BJ (cell line): ENCODE data around the gene SERPIND1. TPM values are rescaled to one million over a fixed set of nuclear protein-coding genes. Genes with fewer than 3 reads are reported as not detected.

ENCODE experiments used
- CTCF ChIA-PET: fragments of 350-600 bp; formaldehyde crosslinking; extraction: SDS; loops from one replicate; lab custom pipeline; 2021; ENCODE audit warnings: antibody characterized with exemption, inconsistent platforms; lab: Yijun Ruan, JAX
- POLR2A ChIA-PET: fragments of 300-600 bp; sonication (Branson Sonifier 250); formaldehyde crosslinking; extraction: SDS; loops from one replicate; lab custom pipeline; 2021; ENCODE audit warnings: antibody characterized with exemption; lab: Charles Lee
- DNase-seq: peaks from one replicate; pipeline ENCODE4 v3.0.0-alpha.2; 2011; ENCODE audit warnings: low read depth
- H3K27me3 ChIP-seq: 2 replicates; pipeline ENCODE4 v1.6.0; 2011; ENCODE audit warnings: low read length; ENCODE audit not compliant: control insufficient read depth, insufficient read depth
- H3K36me3 ChIP-seq: 2 replicates; pipeline ENCODE4 v1.5.1; 2011; ENCODE audit warnings: low read length; ENCODE audit not compliant: control insufficient read depth, insufficient read depth
- H3K4me3 ChIP-seq: 2 replicates; pipeline ENCODE4 v1.5.1; 2011; ENCODE audit warnings: low read depth, mild to moderate bottlenecking, control low read depth, low read length
- polyA plus RNA-seq: library from polyadenylated mRNA; depleted of rRNA; stranded (reverse); fragments of >200 nt; gene quantifications from 2 replicates; pipeline ENCODE4 v1.2.3, GENCODE V29; 2011
- TF ChIP-seq, protein P1 (sequence below): IDR thresholded peaks from 2 replicates; pipeline ENCODE4 v1.5.1; 2011; ENCODE audit warnings: low read depth, mild to moderate bottlenecking, control low read depth, inconsistent platforms, low read length, moderate library complexity; ENCODE audit not compliant: insufficient read depth

Gene SERPIND1
- polyA plus RNA-seq, 1 experiment = not detected

- Histone ChIP-seq H3K4me3 (no peak overlapping the region), H3K27me3 (no peaks in the 10 kb centered on the region), H3K36me3 (peaks cover 14% of the 10 kb centered on the region)
- TF ChIP-seq, protein P1, sequence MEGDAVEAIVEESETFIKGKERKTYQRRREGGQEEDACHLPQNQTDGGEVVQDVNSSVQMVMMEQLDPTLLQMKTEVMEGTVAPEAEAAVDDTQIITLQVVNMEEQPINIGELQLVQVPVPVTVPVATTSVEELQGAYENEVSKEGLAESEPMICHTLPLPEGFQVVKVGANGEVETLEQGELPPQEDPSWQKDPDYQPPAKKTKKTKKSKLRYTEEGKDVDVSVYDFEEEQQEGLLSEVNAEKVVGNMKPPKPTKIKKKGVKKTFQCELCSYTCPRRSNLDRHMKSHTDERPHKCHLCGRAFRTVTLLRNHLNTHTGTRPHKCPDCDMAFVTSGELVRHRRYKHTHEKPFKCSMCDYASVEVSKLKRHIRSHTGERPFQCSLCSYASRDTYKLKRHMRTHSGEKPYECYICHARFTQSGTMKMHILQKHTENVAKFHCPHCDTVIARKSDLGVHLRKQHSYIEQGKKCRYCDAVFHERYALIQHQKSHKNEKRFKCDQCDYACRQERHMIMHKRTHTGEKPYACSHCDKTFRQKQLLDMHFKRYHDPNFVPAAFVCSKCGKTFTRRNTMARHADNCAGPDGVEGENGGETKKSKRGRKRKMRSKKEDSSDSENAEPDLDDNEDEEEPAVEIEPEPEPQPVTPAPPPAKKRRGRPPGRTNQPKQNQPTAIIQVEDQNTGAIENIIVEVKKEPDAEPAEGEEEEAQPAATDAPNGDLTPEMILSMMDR = no peak
- ChIA-PET CTCF (no interaction called here), POLR2A (interaction anchor here (0.6 kb wide), 1 partner anchor 74 kb away, joined by 4 read pairs; no protein-coding TSS in a partner anchor)
- no peak for DNase-seq
These were observed 12.4 kb upstream of the SERPIND1 start for GRCh38 chr22:20761536-20761935.

- ChIA-PET CTCF (interaction anchor here (1.1 to 2.6 kb wide), 3 partner anchors 12 to 20 kb away, joined by 4 to 8 read pairs (median 4); no protein-coding TSS in a partner anchor), POLR2A (no interaction called here)
- Histone ChIP-seq H3K27me3 (no peaks in the 10 kb centered on the region), H3K36me3 (peaks cover 14% of the 10 kb centered on the region), H3K4me3 (no peak overlapping the region)
- no peak for DNase-seq
- TF ChIP-seq, protein P1 = no peak
These were observed 11.6 kb upstream of the SERPIND1 start for GRCh38 chr22:20762233-20762796.

DNA sequence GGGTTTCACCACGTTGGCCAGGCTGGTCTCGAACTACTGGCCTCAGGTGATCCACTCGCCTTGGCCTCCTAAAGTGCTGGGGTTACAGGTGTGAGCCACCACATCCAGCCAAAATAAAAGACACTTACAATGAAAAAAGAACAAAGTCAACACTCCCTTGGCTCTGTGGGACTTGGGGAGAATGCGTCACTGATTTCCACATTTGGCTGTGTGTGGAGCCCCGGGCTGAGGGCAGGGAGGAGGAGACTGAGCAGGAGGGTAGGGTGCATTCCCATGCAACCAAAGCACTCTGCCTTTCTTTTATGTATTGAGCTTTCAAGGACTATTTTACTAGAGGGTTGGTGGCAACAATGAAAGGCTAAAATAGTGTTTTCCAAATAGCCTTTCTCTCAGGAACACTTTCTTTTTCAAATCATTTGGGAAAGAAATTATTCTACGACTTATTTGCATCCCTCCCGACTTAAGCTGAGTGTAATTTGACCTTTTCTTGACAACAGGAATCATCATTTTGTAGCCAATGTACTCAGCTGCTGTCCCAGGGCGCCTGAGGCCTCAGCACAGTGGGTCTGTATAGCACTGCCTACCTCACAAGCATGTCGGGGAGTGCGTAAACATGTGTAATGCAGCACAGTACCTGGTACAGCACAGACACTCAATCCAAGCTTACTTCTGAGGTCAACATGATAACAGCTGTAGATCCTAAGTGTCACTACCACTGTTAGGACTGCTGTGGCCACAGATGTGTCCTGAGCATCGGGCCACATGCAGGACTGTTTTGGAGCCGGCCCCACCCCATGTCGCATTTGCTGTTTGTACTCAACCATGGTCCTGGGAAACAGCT is 10.1 kb upstream of the SERPIND1 start:
- TF ChIP-seq, protein P1 = no peak
- CTCF ChIA-PET = interaction anchor here (0.7 to 2.6 kb wide), 5 partner anchors 12 to 22 kb away, joined by 3 to 8 read pairs (median 4); no protein-coding TSS in a partner anchor
- POLR2A ChIA-PET = no interaction called here
- Histone ChIP-seq H3K27me3 (no peaks in the 10 kb centered on the region), H3K36me3 (peaks cover 14% of the 10 kb centered on the region), H3K4me3 (no peak overlapping the region)
- no peak for DNase-seq

GRCh38 chr22:20764471-20764720 is 9.5 kb upstream of the SERPIND1 start:
- ChIA-PET POLR2A (no interaction called here), CTCF (interaction anchor here (0.7 to 2.6 kb wide), 4 partner anchors 11 to 23 kb away, joined by 3 to 8 read pairs (median 4); no protein-coding TSS in a partner anchor)
- H3K36me3 ChIP-seq = peaks cover 14% of the 10 kb centered on the region

DNA sequence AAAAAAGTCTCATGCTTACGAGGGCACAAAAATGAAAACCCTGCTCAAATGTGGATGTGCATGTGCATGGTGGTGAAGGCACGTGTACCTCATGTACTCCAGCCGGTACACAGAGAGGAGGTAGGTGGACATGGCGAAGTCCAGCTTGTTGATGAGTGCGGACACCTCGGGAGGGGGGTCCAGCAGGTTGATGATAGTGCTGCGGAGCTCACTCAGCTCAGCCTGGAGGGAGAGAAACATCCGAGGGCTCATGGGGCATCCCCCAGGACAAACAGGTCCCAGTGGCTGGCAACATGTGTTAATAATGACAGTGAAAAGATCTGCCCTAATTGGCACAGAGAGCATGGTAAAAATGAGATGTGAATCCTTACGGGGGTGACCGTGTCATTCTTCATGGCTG is 9.2 kb upstream of the SERPIND1 start:
- POLR2A ChIA-PET = no interaction called here
- CTCF ChIA-PET = interaction anchor here (1.0 to 2.6 kb wide), 3 partner anchors 13 to 23 kb away, joined by 3 to 8 read pairs (median 4); no protein-coding TSS in a partner anchor

More at GRCh38 chr22:20764471-20764720, 9.5 kb upstream of the SERPIND1 start:
- no peak for DNase-seq
- TF ChIP-seq, protein P1 = no peak
- Histone ChIP-seq H3K4me3 (no peak overlapping the region), H3K27me3 (no peaks in the 10 kb centered on the region)

More for the DNA sequence above, 9.2 kb upstream of the SERPIND1 start:
- DNase-seq = no peak
- TF ChIP-seq, protein P1 = no peak
- Histone ChIP-seq H3K27me3 (no peaks in the 10 kb centered on the region), H3K4me3 (no peak overlapping the region), H3K36me3 (peaks cover 14% of the 10 kb centered on the region)
